Motor neuron (in vitro differentiated cells): ENCODE data around the gene MVK. TPM values are rescaled to one million over a fixed set of nuclear protein-coding genes. Genes with fewer than 3 reads are reported as not detected.

Experiments used
- ATAC-seq, 8 experiments: fragments of 200-7000 bp; cut with Tn5 transposase; replicated peaks in 6 of 8; 2 replicates each; pipeline ENCODE4 v1.8.0; 2021; ENCODE audit warnings: mild to moderate bottlenecking in 8 of 8, moderate library complexity in 8 of 8
- H3K27ac ChIP-seq, 2 donors: fragments of 250-450 bp; sonication (Bioruptor Pico); 2 replicates each; pipeline ENCODE4 v1.9.0; 2021; ENCODE audit warnings: antibody characterized with exemption in 2 of 2, mild to moderate bottlenecking in 2 of 2, moderate library complexity in 1 of 2
- H3K4me1 ChIP-seq, 2 donors: fragments of 250-450 bp; sonication (Bioruptor Pico); replicated peaks in 1 of 2; 2 replicates each; pipeline ENCODE4 v1.6.1; 2021; ENCODE audit warnings: antibody characterized with exemption in 2 of 2, mild to moderate bottlenecking in 2 of 2, moderate library complexity in 1 of 2
- H3K4me3 ChIP-seq, 5 donors: fragments of 250-450 bp; sonication (Bioruptor Pico); 2 replicates each; pipeline ENCODE4 v1.9.0; 2021; ENCODE audit warnings: antibody characterized with exemption in 5 of 5, mild to moderate bottlenecking in 5 of 5, moderate library complexity in 4 of 5
- WGBS, 10 experiments: fragments of 450-650 bp; shearing (Covaris generic); methylation state at CpG; one replicate each; pipeline ENCODE4 v1.0.0; 2022; 5-methylcytosine and 5-hydroxymethylcytosine counted together
- in situ Hi-C, 9 experiments: fragments of 400-800 bp; cut with MboI; loops; one replicate each; pipeline ENCODE4 v1.15.0; 2021; ENCODE audit warnings: low sequenced_read_pairs in 9 of 9, low pct_unique_long_range_greater_than_20kb in 2 of 9; ENCODE audit not compliant: unreplicated experiment in 9 of 9
- total RNA-seq, 8 experiments: library from RNA; unstranded; fragments of 300-600 nt; gene quantifications; 2 replicates each; pipeline versions ENCODE4 v1.2.3 to v1.2.4, GENCODE V29; 2022

MVK gene
- total RNA-seq, 8 experiments from 2014 or later = 8.6 to 27.8 (median 20.8) TPM

DNA sequence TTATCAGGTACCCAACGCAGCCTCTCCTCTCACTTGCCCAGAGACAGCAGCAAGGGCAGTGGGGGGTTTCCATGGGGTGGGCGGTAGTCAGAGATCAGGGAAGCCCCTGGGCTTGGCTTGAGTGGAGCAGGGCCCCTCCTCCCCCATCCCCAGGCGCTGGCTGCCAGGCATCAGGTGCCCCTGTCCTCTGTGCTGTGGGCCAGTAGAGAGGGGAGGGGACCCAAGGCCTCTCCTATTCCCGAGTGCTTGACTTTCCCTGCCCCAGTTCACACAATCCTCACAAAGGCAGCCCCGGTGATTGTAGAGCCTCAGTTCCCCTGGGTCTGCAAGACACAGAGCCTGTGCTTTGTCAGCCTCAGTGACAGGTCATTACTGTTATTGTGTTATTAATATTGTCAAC is 57.7 kb downstream of the MVK start:
- in situ Hi-C loops = no loop called here
- peak in 5 of 8 experiments; percentile 35 to 67 (median 60) for ATAC-seq
- H3K27ac ChIP-seq = peak overlapping the region in 1 of 2 donors; percentile 59
- H3K4me3 ChIP-seq = no peak overlapping the region
- H3K4me1 ChIP-seq = peaks cover 11 to 23% of the 10 kb centered on the region in 2 donors
- WGBS, 10 experiments = 60 to 63% methylated on average over 1 of the region's 5 CpGs; no CpG with 5 or more reads in 8 of the 10 experiments

DNA sequence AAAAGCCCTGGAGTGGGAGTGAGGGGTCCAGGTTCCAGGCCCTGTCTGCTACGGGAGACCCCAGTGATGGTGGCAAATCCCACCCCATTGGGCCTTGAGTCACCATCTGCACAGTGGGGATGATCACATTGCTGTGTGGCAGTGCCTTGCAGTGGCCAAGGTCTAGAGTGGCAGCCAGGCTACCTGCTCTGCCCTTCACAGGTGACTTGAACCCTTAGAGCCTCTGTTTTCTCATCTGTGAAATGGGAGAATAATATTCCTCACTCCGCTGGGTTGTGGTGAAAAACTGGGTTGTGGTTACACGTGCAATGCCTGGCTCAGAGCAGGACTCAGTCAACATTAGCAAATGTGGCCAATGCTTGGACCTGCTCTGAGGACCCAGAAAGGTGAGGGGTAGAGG is 58.2 kb downstream of the MVK start:
- WGBS, 10 experiments = 29 to 100% (median 83%) methylated on average over 1 to 2 of the region's 3 CpGs; no CpG with 5 or more reads in 3 of the 10 experiments
- in situ Hi-C loops = no loop called here
- Histone ChIP-seq H3K4me3 (no peak overlapping the region), H3K27ac (peak overlapping the region in 1 of 2 donors; percentile 59), H3K4me1 (peaks cover 11 to 24% of the 10 kb centered on the region in 2 donors)
- no peak for ATAC-seq

DNA sequence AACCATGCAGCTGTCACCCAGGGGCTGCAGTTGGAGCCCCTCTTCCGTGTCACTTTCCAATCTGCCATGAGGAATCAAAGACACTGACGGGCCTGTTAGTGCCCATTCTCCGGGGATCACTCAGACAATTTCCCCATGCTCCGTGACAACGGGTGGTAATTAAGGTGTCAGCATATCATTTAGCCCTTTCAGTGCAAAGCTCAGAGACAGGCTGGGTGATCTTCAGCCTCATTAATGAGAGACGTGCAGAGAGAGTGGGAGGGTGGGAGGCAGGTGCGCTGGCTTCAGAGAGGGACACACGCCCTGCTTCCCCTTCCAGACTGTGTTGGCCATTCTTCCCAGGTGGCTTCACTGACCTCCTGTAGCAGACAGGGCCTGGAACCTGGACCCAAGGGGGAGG is 58.7 kb downstream of the MVK start:
- Histone ChIP-seq H3K27ac (peak overlapping the region in 1 of 2 donors; percentile 30), H3K4me3 (no peak overlapping the region), H3K4me1 (peaks cover 13 to 30% of the 10 kb centered on the region in 2 donors)
- in situ Hi-C loops = no loop called here
- peak in 5 of 8 experiments; percentile 41 to 74 (median 47) for ATAC-seq
- WGBS, 10 experiments = 20 to 80% (median 42%) methylated on average over 1 to 2 of the region's 8 CpGs; no CpG with 5 or more reads in 5 of the 10 experiments

DNA sequence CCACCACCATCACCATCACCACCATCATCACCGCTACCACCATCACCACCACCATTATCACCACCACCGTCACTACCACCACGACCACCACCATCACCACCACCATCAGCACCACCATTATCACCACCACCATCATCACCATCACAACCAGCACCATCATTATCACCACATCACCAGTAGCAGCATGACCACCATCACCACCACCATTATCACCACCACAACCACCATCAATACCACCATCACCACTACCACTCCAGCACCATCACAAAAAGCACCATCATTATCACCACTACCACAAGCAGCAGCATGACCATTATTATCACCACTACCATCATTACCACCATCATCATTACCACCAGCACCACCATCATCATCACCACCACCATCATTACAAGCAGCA is 62.1 kb downstream of the MVK start:
- H3K4me1 ChIP-seq = peaks cover 17 to 29% of the 10 kb centered on the region in 2 donors
- H3K4me3 ChIP-seq = no peak overlapping the region
- H3K27ac ChIP-seq = no peak overlapping the region
- no peak for ATAC-seq
- WGBS, 10 experiments = 60 to 100% (median 72%) methylated on average over 1 to 2 of the region's 3 CpGs; no CpG with 5 or more reads in 3 of the 10 experiments
- in situ Hi-C loops = no loop called here

GRCh38 chr12:109637348-109637747 is 63.8 kb downstream of the MVK start:
- 0 to 40% (median 0%) methylated on average over 1 to 2 of the region's 6 CpGs; no CpG with 5 or more reads in 6 of the 10 experiments for WGBS, 10 experiments
- Histone ChIP-seq H3K4me3 (no peak overlapping the region), H3K27ac (no peak overlapping the region), H3K4me1 (peaks cover 8 to 15% of the 10 kb centered on the region in 2 donors)
- ATAC-seq = peak in 4 of 8 experiments; percentile 21 to 45 (median 38)
- in situ Hi-C loops = no loop called here

DNA sequence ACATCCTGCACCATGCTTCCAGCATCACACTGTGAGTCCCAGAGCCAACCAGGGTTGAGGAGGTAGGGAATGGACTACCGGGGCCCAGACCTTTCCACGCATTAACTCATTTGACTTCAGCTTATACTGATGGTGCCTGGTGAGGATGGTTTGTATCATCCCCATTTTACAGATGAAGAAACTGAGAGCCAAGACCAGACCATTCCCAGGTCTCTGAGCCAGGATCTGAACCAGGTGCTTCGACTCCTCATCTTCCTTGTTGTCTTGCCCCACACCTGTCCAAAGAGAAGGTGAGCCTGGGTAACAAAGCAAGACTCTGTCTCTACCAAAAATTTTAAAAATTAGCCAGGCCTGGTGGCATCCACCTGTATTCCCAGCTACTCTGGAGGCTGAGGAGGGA is 64.4 kb downstream of the MVK start:
- no peak overlapping the region for H3K27ac ChIP-seq
- in situ Hi-C loops = no loop called here
- no peak for ATAC-seq

DNA sequence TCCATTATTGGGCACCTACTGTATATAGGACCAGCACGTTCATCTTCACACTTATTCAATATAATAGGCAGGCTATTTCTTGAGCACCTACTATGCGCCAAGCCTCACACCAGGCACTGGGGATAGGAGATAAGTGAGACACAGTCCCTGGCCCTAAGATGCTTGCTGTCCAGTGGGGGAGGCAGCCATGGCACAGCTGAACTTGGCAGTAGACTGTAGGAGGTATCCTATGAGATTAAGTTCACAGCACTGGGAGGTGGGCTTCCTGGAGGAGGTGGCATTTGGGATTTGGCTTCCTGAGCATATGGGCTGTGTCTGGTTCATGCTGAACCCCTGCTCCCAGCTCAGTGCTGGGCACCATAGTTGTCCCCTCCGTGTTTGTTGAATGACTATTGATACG is 65.1 kb downstream of the MVK start:
- in situ Hi-C loops = no loop called here

More for the DNA sequence above, 64.4 kb downstream of the MVK start:
- Histone ChIP-seq H3K4me1 (peaks cover 5 to 11% of the 10 kb centered on the region in 2 donors), H3K4me3 (no peak overlapping the region)
- WGBS, 10 experiments = 33 to 100% (median 86%) methylated on average over 1 to 3 of the region's 3 CpGs; no CpG with 5 or more reads in 5 of the 10 experiments

DNA sequence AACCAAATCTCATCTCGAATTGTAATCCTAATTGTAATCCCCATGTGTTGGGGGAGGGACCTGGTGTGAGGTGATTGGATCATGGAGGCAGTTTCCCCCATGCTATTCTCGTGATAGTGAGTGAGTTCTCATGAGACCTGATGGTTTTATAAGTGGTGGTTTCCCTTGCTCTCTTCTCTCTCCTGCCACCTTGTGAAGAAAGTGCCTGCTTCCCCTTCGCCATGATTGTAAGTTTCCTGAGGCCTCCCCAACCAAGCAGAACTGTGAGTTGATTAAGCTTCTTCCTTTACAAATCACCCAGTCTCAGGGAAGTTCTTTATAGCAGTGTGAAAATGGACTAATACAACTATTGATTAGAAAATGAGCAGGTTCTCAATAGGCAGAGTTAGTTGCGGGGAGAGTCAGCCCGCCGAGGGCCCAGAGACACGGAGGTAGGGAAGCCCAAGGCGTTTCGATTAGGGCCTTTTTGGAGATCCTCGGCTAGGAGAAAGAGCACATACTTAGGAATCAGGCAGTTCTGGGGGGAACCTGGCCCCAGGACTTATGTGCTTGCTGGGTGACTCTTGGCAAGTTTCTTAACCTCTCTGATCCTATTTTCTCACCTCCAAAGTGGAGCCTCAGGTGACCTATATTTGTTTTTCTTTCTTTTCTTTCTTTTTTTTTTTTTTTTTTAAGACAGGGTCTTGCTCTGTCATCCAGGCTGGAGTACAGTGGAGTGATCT is 65.7 kb downstream of the MVK start:
- in situ Hi-C loops = no loop called here

More for the DNA sequence above, 65.1 kb downstream of the MVK start:
- no peak for ATAC-seq
- H3K27ac ChIP-seq = no peak overlapping the region
- no peak overlapping the region for H3K4me3 ChIP-seq
- H3K4me1 ChIP-seq = peaks cover 5 to 11% of the 10 kb centered on the region in 2 donors
- WGBS, 10 experiments = 67 to 100% (median 82%) methylated on average over 1 to 4 of the region's 4 CpGs; no CpG with 5 or more reads in 5 of the 10 experiments

GRCh38 chr12:109640961-109641360 is 67.4 kb downstream of the MVK start:
- peaks cover 16 to 23% of the 10 kb centered on the region in 2 donors for H3K4me1 ChIP-seq
- in situ Hi-C loops = no loop called here
- 60 to 94% (median 84%) methylated on average over 1 to 2 of the region's 3 CpGs; no CpG with 5 or more reads in 5 of the 10 experiments for WGBS, 10 experiments
- H3K4me3 ChIP-seq = no peak overlapping the region
- H3K27ac ChIP-seq = no peak overlapping the region
- no peak for ATAC-seq

More for the DNA sequence above, 65.7 kb downstream of the MVK start:
- ATAC-seq = no peak
- Histone ChIP-seq H3K4me1 (peaks cover 5 to 11% of the 10 kb centered on the region in 2 donors), H3K4me3 (no peak overlapping the region), H3K27ac (no peak overlapping the region)
- 54 to 88% (median 76%) methylated on average over 1 to 9 of the region's 10 CpGs; no CpG with 5 or more reads in 3 of the 10 experiments for WGBS, 10 experiments

- H3K4me1 ChIP-seq = peaks cover 18 to 28% of the 10 kb centered on the region in 2 donors
- H3K27ac ChIP-seq = no peak overlapping the region
- 19 to 100% (median 80%) methylated on average over 1 to 2 of the region's 2 CpGs; no CpG with 5 or more reads in 3 of the 10 experiments for WGBS, 10 experiments
- ATAC-seq = no peak
- no peak overlapping the region for H3K4me3 ChIP-seq
- in situ Hi-C loops = no loop called here
Observed at GRCh38 chr12:109641422-109641821, 67.8 kb downstream of the MVK start.

- H3K4me1 ChIP-seq = peaks cover 13 to 23% of the 10 kb centered on the region in 2 donors
- H3K27ac ChIP-seq = no peak overlapping the region
- H3K4me3 ChIP-seq = no peak overlapping the region
- in situ Hi-C loops = no loop called here
- ATAC-seq = no peak
- 6 to 100% (median 57%) methylated on average over 1 to 9 of the region's 10 CpGs; no CpG with 5 or more reads in 4 of the 10 experiments for WGBS, 10 experiments
Observed at GRCh38 chr12:109642506-109643132, 69.0 kb downstream of the MVK start.

GRCh38 chr12:109645194-109645593 is 71.6 kb downstream of the MVK start:
- peaks cover 25 to 38% of the 10 kb centered on the region in 2 donors for H3K4me1 ChIP-seq
- WGBS, 10 experiments = 35 to 43% methylated on average over 1 to 7 of the region's 11 CpGs; no CpG with 5 or more reads in 8 of the 10 experiments
- no peak overlapping the region for H3K4me3 ChIP-seq
- in situ Hi-C loops = no loop called here
- ATAC-seq = peak in 5 of 8 experiments; percentile 51 to 81 (median 58)
- no peak overlapping the region for H3K27ac ChIP-seq

DNA sequence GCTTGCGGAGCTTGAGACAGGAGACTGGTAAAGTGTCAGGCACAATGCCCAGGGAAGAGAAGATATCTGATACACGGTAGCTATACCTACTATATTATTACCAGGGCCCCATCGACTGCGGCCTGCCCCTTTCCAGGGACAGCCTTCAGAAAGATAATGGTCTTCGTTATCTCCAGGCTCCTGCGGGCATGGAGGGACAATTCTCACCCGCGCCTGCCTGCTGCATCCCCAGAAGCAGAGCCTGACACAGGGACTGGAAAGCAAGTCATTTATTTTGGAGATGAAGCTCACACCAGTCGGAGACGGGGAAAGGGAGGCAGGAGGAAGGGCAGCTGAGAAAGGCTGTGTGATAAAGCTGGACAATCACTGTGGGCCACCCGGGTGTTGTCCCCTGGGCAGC is 72.1 kb downstream of the MVK start:
- peak in 1 of 8 experiments; percentile 24 for ATAC-seq
- in situ Hi-C loops = no loop called here
- WGBS, 10 experiments = 20 to 80% (median 57%) methylated on average over 1 to 9 of the region's 11 CpGs; no CpG with 5 or more reads in 2 of the 10 experiments
- H3K4me1 ChIP-seq = peaks cover 25 to 38% of the 10 kb centered on the region in 2 donors
- no peak overlapping the region for H3K4me3 ChIP-seq
- H3K27ac ChIP-seq = peak overlapping the region in 1 of 2 donors; percentile 16
